HG03432 (cell line): ENCODE data around the gene ACER1.

Source experiments
- ATAC-seq: cut with Tn5 transposase; IDR thresholded peaks from one replicate; pipeline ENCODE4 v1.9.1; 2021; ENCODE audit warnings: mild to moderate bottlenecking, moderate library complexity; ENCODE audit not compliant: unreplicated experiment

Gene ACER1

DNA sequence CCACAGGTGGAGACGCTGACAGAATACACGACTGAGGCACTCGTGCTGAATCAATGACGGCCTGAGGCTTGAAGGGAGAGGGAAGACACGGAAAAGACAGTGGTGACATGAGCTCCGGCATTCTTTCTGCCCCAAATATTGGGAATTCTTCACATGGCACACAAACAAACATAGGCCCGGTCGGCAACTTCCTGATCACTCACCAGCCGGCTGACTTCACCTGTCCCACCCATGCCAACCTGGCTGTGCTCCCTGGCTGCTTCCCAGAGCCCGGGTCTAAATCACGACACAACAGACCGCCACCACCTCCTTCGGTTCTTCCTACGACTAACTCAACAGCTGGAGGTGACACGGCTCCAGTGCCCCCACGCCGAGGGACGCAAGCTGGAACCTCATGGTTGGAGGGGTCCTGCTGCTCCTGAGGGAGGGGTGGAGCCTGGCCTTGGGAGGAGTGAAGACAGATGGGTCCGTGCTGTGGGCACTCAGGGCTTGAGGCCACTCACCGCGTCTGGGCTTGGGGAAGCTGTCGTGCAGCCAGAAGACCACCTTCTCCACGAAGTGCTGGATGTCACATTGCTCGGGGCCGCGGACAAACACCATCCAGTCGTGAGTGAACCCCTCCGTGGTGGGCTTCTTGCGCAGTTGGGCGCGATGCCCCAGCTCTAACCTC, 63.2 kb downstream of the ACER1 start:
- ATAC-seq: no peak

DNA sequence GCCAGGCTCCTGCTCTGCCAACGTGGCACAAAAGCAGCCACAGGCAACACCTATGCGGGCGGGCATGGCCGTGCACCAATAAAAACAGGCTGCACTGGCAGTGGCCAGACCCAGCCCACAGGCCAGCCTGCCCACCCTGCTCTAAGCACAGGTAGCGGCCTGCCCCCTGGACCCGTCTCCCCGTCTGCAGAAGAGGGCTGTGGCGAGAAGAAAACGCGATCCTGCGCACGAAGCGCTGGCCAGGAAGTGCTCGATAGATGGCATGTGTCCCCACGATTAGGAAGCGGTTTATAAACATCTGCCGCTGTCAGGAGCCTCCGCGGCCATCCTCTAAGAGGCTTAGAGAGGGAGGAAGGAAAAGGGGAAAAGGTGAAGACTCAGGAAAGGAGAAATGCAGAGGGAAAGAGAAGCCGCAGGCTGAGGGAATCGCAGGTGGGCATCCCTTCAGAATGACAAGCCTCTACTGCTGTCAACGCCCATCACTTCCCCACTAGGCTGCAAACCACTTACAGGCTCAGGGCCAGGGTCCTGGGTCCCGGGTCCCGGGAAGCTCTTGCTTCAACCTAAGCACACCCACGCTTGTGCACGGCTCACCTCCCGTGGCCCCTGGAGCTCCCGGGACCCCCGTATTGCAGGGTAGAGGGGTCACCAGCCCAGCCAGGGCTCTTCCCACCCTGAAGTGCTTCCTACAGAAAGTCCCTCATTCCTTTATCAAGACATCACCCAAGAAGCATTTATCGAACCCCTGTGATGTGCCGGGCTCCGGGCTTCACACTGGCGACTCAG, 64.1 kb downstream of the ACER1 start:
- ATAC-seq: no peak

- no peak for ATAC-seq
Measured at GRCh38 chr19:6268382-6268771, 65.0 kb downstream of the ACER1 start.

DNA sequence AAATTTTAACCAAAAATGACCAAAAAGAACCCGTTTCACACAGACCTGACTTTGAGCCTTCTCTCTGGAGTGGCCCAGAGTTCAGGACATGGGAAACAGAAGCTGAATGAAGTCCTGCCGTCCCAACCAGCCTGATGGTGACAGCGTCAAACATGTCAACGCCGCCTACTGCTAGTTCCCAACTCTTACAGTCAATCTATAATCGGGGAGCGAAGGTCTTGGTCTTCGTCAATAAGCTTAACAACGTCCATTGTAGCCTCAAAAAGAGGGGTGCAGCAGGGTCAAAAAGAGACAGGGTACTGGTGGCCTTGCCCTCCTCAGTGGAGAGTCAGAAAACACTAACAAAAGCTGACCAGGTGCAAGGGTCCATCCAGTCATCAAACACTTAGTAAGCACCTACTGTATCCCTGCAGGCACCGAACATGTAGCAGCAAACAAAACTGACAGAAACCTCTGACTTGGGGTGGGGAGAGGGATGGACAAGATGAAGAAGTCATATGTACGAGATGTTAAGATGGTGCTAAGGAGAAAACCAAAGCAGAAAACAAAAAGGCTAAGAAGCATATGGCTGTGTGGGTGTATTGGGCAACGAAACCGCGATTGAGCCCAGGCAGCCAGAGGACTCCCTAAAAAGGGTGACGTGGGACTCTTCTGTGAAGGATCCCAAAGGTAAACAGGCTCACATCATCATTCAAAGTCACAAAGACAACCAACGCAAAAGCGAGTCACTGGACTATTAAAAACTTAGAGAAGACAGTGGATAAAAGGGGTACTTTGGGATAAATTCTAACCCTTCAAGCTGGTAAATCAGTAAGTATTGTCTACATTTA, 65.6 kb downstream of the ACER1 start:
- no peak for ATAC-seq

GRCh38 chr19:6264803-6265202, 68.6 kb downstream of the ACER1 start:
- no peak for ATAC-seq

GRCh38 chr19:6263735-6264444, 69.5 kb downstream of the ACER1 start:
- ATAC-seq: no peak

GRCh38 chr19:6263306-6263705, 70.1 kb downstream of the ACER1 start:
- no peak for ATAC-seq

DNA sequence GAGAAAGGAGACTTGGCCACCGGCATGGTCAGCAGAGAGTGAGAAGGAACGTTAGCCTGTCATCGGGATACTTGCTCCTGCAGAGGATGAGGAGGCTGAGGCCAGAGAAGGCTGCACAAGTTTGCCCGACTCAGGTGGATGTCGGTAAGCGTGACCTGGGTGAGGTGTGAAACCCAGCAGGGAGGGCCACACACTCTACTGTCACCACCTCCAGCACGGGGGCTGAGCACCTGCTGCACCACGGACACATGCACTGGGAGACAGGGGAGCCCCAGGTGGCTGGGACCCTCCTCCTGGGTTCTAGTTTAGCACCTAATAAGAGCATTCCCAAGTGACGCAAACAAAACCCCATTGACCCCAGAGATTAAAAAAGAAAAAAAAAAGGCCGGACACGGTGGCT, 70.9 kb downstream of the ACER1 start:
- no peak for ATAC-seq

DNA sequence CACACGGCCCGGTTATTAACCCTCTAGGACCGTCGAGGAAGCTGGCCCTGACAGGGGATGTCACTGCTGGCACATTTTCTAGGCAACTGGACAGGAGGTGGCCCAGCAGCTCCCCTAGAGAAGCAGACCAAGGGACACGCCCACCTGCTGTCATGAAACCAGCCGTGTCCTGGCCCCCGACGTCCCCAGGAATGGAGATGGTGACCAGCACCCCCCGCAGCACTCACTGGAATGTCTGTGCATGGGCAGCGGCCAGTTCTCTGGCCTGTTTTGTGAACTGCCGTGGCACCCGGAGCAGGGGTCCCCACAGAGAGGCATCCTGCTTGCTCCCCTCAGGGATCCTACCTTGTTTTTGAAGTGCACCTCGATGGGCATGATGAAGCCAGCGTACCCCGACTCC, 71.5 kb downstream of the ACER1 start:
- no peak for ATAC-seq

GRCh38 chr19:6260912-6261650, 72.3 kb downstream of the ACER1 start:
- ATAC-seq: no peak

DNA sequence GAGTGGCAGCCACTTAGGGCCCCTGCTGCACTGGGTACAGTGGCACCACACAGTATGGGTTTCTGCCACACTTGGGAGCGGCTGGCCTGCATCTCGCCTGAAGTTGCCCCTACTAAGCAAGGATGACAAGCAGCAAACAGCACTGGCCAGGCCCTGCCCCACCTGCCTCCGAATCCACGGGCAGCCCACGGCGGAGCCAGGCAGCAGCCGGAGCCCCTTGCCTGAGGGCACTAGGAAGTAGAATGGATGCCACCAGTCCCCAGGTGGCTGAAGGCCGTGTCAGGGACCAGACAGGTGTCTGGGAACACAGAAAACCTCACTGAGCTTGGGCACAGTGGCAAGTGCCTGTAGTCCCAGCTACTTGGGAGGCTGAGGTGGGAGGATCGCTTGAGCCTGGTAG, 73.0 kb downstream of the ACER1 start:
- ATAC-seq: no peak

DNA sequence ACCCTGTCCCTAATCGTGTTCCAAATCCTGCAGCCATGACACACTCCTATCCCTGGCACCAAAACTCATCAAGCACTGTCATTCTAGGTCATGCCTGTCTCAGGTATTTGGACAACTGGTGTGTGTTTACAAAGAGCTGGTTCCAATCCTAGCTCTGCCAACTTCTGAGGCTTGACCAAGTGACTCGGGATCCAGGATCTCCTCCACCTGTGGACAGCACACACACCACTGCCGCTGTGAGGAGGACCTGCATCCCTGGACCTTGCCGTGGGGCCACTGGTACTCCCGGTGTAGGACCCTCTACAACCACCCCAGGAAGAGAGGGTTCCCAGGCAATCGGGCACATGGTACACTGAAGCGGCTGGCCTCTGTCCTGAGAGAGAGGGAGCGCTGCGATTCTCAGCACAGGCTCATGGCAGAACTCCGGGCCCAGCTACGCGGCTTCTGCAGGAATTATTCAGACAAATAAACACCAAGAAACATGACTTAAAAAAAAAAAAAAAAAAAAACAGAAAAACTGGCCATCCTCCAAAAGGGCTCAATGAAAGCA, 74.0 kb downstream of the ACER1 start:
- ATAC-seq: no peak

DNA sequence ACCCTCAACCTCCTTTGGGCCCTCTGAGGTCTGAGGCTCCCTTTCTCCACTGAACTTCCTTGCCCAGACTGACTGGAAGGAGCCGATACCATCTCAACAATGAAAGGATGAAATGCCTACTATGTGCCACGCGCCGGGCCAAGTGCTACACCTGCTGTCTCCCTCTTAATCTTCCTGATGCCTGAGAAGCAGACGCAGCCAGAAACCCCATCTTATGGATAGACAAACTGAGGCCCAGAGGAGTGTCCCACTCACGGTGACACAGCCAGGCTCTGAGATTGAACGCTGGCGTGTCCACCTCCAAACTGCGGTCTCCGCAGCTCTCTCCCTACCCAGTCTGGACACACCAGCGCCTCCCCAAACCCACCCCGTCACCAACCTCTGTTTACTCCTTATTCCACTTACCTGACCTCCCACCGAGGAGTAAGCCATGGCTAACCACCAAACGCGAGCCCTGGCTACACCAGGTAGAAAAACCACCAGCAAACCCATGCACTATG, 74.5 kb downstream of the ACER1 start:
- no peak for ATAC-seq
